ENCODE data around the gene MEF2B. TPM values are rescaled to one million over a fixed set of nuclear protein-coding genes. Genes with fewer than 3 reads are reported as not detected.
A peak's percentile ranks its signal among the peaks of the same experiment; 100 is the strongest.
"Not testable (repeated sequence)": the region's sequence is repeated elsewhere in the genome, so short reads cannot be mapped to it uniquely, and the experiment has no call there.

MEF2B gene
- total RNA-seq, 2 donors from 2014 or later: not detected

DNA sequence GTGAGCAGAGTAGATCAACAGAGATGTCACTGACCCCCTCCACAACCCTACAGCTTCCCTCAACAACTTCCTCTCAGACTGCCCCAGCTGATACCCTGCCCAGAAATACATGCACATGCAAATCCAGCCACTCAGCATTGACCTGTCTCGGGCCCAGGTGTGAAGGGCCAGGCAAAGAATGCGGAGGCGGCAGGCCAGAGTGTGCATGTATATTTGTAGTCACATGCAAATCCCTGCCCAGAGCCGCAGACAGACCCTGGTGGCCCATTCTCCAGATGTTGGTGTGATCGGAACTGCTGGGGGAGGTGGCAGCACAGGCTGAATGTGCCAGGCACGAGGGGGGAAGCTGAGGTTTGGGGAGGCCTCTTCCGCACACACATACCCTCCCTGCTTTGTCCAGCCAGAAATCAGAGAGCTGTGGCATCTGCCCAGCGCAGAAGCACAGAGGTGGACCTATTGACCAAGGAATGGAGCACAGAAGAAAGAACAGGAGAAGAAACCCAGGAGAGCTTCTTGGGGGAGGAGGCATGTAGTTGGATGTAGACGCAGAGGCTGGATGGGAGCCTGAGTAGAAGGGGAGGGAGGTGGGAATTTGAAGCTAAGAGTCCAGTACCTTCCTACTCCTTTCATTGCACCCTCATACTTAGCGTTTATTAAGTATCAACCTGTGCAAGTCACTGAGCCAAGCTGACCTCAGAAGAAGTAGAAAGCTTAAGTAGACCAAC is 14.4 kb downstream of the MEF2B start:
- Histone ChIP-seq H3K27ac (no peak overlapping the region), H3K36me3 (no peaks in the 10 kb centered on the region), H3K4me1 (no peaks in the 10 kb centered on the region), H3K9me3 (peaks cover 0 to 5% of the 10 kb centered on the region in 2 donors), H3K27me3 (no peaks in the 10 kb centered on the region), H3K4me3 (no peak overlapping the region)
- no peak for DNase-seq (ENCODE audit: low spot score)
- TF ChIP-seq CTCF (IDR thresholded peaks at IDR 0.05): no peak

- no peak for DNase-seq (ENCODE audit: low spot score)
These were observed 15.1 kb downstream of the MEF2B start for GRCh38 chr19:19154768-19155494.

GRCh38 chr19:19152668-19153384 is 17.2 kb downstream of the MEF2B start:
- Histone ChIP-seq H3K4me3 (no peak overlapping the region), H3K27me3 (no peaks in the 10 kb centered on the region), H3K27ac (peak overlapping the region in 1 of 2 donors; percentile 16), H3K4me1 (no peaks in the 10 kb centered on the region), H3K36me3 (no peaks in the 10 kb centered on the region), H3K9me3 (peaks cover 0 to 5% of the 10 kb centered on the region in 2 donors)
- no peak for TF ChIP-seq CTCF (IDR thresholded peaks at IDR 0.05)
- no peak for DNase-seq (ENCODE audit: low spot score)

More at GRCh38 chr19:19154768-19155494, 15.1 kb downstream of the MEF2B start:
- no peaks in the 10 kb centered on the region for H3K4me1 ChIP-seq
- no peak for TF ChIP-seq CTCF (IDR thresholded peaks at IDR 0.05)
- H3K27ac ChIP-seq: no peak overlapping the region
- no peaks in the 10 kb centered on the region for H3K27me3 ChIP-seq
- H3K4me3 ChIP-seq: no peak overlapping the region
- H3K36me3 ChIP-seq: no peaks in the 10 kb centered on the region
- peaks cover 0 to 5% of the 10 kb centered on the region in 2 donors for H3K9me3 ChIP-seq

DNA sequence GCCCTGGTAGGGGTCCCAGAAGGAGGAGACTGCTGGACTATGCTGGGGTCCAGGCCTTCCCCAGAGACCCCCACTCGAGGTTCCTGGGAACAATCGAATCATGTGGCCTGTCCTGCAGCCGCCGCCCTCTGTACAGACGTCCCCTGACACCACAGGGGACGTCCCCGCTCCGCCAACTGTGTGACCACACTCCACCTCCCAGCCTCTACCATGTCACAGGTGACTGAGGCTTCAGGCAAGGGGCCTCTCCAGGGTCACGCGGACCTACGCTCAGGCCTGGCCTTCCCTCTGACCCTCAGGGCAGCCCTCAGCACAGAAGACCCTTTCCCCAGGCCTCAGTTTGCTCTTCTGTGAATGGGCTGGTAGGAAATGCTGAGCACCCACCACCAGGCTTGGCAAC is 18.6 kb downstream of the MEF2B start:
- no peaks in the 10 kb centered on the region for H3K4me1 ChIP-seq
- no peak for DNase-seq (ENCODE audit: low spot score)
- no peaks in the 10 kb centered on the region for H3K27me3 ChIP-seq
- H3K9me3 ChIP-seq: peaks cover 0 to 5% of the 10 kb centered on the region in 2 donors
- TF ChIP-seq CTCF (IDR thresholded peaks at IDR 0.05): no peak
- H3K36me3 ChIP-seq: no peaks in the 10 kb centered on the region
- no peak overlapping the region for H3K27ac ChIP-seq
- H3K4me3 ChIP-seq: no peak overlapping the region

DNA sequence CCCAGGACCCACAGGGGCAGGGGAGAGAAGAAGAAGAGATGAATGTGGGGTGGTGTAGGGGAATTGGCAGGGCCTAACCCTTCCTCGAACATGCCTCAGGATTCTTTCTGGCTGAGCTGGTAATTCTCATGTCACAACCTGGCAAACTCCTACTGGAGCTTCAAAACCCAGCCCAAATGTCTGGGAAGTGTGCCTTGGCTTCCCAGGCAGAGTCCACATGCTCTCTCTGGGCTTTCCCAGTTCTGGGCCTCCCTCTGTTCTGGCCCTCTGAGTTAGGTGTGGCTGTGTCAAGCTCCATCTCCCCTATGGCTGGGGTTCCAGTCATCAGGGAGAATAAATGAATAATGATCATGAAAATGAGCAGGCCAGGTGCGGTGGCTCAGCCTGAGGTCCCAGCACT is 20.6 kb downstream of the MEF2B start:
- no peak overlapping the region for H3K27ac ChIP-seq
- H3K36me3 ChIP-seq: no peaks in the 10 kb centered on the region
- DNase-seq (ENCODE audit: low spot score): no peak
- H3K4me3 ChIP-seq: no peak overlapping the region
- H3K27me3 ChIP-seq: no peaks in the 10 kb centered on the region
- no peak for TF ChIP-seq CTCF (IDR thresholded peaks at IDR 0.05)
- H3K9me3 ChIP-seq: no peaks in the 10 kb centered on the region
- H3K4me1 ChIP-seq: peaks cover 0 to 6% of the 10 kb centered on the region in 2 donors

DNA sequence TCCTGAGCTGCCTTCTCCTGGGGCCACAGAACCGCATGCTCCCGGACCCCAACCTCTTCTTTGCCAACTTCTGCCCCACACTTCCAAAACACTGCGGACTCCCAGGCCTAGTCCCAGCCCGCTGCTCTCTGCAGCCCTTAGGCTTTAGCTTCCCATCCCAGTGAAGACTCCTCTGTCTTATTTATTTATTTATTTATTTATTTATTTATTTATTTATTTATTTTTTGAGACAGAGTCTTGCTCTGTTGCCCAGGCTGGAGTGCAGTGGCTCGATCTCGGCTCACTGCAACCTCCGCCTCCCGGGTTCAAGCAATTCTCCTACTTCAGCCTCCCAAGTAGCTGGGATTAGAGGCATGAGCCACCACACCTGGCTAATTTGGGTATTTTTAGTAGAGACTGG is 21.6 kb downstream of the MEF2B start:
- DNase-seq (ENCODE audit: low spot score): not testable (repeated sequence)

More for the DNA sequence above, 21.6 kb downstream of the MEF2B start:
- not testable (repeated sequence) for H3K9me3 ChIP-seq, H3K4me1 ChIP-seq, H3K27me3 ChIP-seq, H3K36me3 ChIP-seq, H3K4me3 ChIP-seq, H3K27ac ChIP-seq
